A673 (cell line): ENCODE results near the gene AFG3L2.

Source experiments
- CTCF ChIP-seq: fragments of 300-800, 200-600 bp; sonication (generic); conservative IDR thresholded peaks from 2 replicates; pipeline ENCODE4 v1.5.1; 2017; ENCODE audit warnings: low read depth, mild to moderate bottlenecking, antibody characterized with exemption, low read length, moderate library complexity, mixed read lengths
- EZH2 ChIP-seq: fragments of 200-600 bp; sonication (generic); IDR thresholded peaks from 2 replicates; pipeline ENCODE4 v1.6.1; 2017; ENCODE audit warnings: borderline replicate concordance, low read depth, mild to moderate bottlenecking, mixed read lengths, antibody characterized with exemption, low read length; ENCODE audit not compliant: poor library complexity, severe bottlenecking

GRCh38 chr18:12281861-12282260 is 95.2 kb downstream of the AFG3L2 start:
- TF ChIP-seq CTCF (no peak), EZH2 (no peak)
